Measurements from ENCODE around the gene STX4.
A peak's percentile ranks its signal among the peaks of the same experiment; 100 is the strongest.

The STX4 gene

DNA sequence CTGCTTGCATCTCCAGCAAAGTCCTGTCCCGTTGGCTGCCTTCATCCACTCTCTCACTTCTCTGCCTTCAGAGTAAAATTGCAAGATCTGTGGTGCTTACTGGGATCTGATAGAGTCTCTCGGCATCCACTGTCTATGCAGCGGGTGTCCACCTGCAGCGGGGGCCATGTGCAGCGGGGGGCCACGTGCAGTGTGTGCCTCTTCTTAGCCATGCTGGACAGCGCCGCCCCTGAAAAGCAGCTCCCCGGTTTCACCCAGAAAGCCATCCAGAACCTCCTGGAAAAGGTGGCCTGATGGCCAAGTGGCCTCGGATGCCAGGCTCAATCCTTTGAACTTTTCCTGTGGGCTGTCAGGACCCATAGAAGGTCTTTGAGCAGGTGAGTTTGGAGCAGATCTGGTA is 9.5 kb downstream of the STX4 start:
- ATAC-seq (ENCODE audit: low read depth) (no peak), DNase-seq (ENCODE audit: low spot score) (no peak)
- Histone ChIP-seq H3K27me3 (ENCODE audit: insufficient read depth, poor library complexity, severe bottlenecking) (no peaks in the 10 kb centered on the region), H3K27ac (ENCODE audit: poor library complexity, severe bottlenecking) (no peak overlapping the region), H3K4me3 (ENCODE audit: severe bottlenecking) (no peak overlapping the region), H3K4me1 (ENCODE audit: insufficient read depth, poor library complexity, severe bottlenecking) (no peaks in the 10 kb centered on the region), H3K36me3 (ENCODE audit: low read depth) (peaks cover 9% of the 10 kb centered on the region; the same call in 1 of the 2 replicates), H3K9me3 (ENCODE audit: severe bottlenecking) (no peaks in the 10 kb centered on the region)
- TF ChIP-seq, protein P1, sequence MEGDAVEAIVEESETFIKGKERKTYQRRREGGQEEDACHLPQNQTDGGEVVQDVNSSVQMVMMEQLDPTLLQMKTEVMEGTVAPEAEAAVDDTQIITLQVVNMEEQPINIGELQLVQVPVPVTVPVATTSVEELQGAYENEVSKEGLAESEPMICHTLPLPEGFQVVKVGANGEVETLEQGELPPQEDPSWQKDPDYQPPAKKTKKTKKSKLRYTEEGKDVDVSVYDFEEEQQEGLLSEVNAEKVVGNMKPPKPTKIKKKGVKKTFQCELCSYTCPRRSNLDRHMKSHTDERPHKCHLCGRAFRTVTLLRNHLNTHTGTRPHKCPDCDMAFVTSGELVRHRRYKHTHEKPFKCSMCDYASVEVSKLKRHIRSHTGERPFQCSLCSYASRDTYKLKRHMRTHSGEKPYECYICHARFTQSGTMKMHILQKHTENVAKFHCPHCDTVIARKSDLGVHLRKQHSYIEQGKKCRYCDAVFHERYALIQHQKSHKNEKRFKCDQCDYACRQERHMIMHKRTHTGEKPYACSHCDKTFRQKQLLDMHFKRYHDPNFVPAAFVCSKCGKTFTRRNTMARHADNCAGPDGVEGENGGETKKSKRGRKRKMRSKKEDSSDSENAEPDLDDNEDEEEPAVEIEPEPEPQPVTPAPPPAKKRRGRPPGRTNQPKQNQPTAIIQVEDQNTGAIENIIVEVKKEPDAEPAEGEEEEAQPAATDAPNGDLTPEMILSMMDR (IDR thresholded peaks at IDR 0.05; ENCODE audit: poor library complexity, severe bottlenecking) = no peak

DNA sequence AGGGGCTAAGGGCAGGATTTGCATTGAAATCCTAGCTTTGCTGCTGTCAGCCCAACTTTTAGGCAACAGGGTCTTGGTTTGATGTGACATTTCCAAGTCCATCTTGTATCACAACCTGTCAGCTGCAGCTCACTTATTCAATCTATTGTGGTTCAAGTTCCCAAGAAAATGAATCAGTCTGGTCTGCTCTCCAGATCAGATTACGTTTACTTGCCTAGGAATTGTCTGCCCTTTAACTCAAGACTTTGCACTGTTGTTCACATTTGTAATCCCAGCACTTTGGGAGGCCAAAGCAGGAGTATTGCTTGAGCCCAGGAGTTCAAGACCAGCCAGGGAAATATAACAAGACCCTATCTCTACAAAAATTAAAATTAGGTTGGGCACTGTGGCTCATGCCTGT is 10.0 kb downstream of the STX4 start:
- Histone ChIP-seq H3K4me3 (ENCODE audit: severe bottlenecking) (no peak overlapping the region), H3K9me3 (ENCODE audit: severe bottlenecking) (no peaks in the 10 kb centered on the region), H3K27me3 (ENCODE audit: insufficient read depth, poor library complexity, severe bottlenecking) (no peaks in the 10 kb centered on the region), H3K4me1 (ENCODE audit: insufficient read depth, poor library complexity, severe bottlenecking) (no peaks in the 10 kb centered on the region), H3K36me3 (ENCODE audit: low read depth) (peaks cover 4% of the 10 kb centered on the region; the same call in 1 of the 2 replicates), H3K27ac (ENCODE audit: poor library complexity, severe bottlenecking) (no peak overlapping the region)
- ATAC-seq (ENCODE audit: low read depth) = no peak
- TF ChIP-seq, protein P1 (IDR thresholded peaks at IDR 0.05; ENCODE audit: poor library complexity, severe bottlenecking) = no peak
- no peak for DNase-seq (ENCODE audit: low spot score)

DNA sequence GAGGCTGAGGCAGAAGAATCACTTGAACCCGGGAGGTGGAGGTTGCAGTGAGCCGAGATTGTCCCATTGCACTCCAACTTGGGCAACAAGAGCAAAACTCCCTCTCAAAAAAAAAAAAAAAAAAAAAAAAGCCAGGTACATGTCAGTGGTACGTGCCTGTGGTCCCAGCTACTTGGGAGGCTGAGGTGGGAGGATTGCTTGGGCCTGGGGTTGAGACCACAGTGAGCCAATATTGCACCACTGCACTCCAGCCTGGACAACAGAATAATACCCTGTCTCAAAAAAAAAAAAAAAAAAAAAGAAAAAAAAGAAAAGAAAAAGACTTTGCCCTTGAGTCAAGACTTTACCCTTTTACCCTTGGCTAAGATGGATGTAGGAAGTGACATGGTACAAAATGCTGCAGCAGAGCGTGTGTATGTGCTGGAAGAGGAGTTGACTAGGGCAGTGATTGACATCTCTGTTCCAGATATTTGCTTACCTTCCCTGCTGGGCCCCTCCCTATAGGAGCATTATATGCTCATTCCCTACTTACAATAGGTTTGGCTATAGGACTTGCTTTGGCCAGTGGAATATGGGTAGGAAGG is 10.6 kb downstream of the STX4 start:
- no peak overlapping the region for H3K27ac ChIP-seq (ENCODE audit: poor library complexity, severe bottlenecking)
- 0 out of 2 replicates have a peak, but pooled peaks cover 3% of the 10 kb centered on the region for H3K36me3 ChIP-seq (ENCODE audit: low read depth)
- no peak overlapping the region for H3K4me3 ChIP-seq (ENCODE audit: severe bottlenecking)
- no peaks in the 10 kb centered on the region for H3K4me1 ChIP-seq (ENCODE audit: insufficient read depth, poor library complexity, severe bottlenecking)
- TF ChIP-seq, protein P1 (IDR thresholded peaks at IDR 0.05; ENCODE audit: poor library complexity, severe bottlenecking) = no peak
- ATAC-seq (ENCODE audit: low read depth) (no peak), DNase-seq (ENCODE audit: low spot score) (no peak)
- H3K27me3 ChIP-seq (ENCODE audit: insufficient read depth, poor library complexity, severe bottlenecking) = no peaks in the 10 kb centered on the region
- H3K9me3 ChIP-seq (ENCODE audit: severe bottlenecking) = no peaks in the 10 kb centered on the region

DNA sequence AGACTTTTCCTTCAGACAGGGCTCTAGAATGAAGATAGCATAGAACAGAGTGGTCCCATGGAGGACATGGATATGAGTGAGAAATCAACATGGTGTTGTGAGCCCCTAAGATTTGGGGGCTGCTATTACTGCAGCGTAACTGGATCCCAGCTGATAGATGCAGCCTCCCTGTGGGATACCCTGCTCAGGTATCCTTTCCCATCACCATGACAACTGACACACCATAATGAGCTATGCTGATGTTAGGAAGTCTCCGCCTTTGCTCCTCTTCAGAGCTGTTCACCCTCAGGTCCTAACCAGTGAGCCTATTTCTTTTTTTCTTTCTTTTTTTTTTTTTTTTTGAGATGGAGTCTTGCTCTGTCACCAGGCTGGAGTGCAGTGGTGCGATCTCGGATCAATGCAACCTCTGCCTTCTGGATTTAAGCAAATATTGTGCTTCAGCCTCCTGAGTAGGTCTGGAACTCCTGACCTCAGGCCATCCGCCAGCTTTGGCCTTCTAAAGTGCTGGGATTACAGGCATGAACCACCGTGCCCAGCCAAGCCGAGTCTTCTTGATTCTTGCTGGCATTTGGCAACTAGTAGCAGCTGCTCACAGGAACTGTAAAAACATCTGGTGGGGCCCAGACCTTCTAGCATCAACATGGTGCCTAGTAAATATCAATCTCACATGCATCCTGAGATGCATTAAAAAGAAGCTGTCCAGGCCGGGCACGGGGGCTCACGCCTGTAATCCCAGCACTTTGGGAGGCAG is 17.1 kb downstream of the STX4 start:
- ATAC-seq (ENCODE audit: low read depth) (no peak), DNase-seq (ENCODE audit: low spot score) (no peak)
- no peaks in the 10 kb centered on the region for H3K36me3 ChIP-seq (ENCODE audit: low read depth)
- no peak overlapping the region for H3K27ac ChIP-seq (ENCODE audit: poor library complexity, severe bottlenecking)
- no peaks in the 10 kb centered on the region for H3K9me3 ChIP-seq (ENCODE audit: severe bottlenecking)
- no peak overlapping the region for H3K4me3 ChIP-seq (ENCODE audit: severe bottlenecking)
- H3K27me3 ChIP-seq (ENCODE audit: insufficient read depth, poor library complexity, severe bottlenecking) = no peaks in the 10 kb centered on the region
- peaks cover 12% of the 10 kb centered on the region for H3K4me1 ChIP-seq (ENCODE audit: insufficient read depth, poor library complexity, severe bottlenecking)
- TF ChIP-seq, protein P1 (IDR thresholded peaks at IDR 0.05; ENCODE audit: poor library complexity, severe bottlenecking) = no peak

DNA sequence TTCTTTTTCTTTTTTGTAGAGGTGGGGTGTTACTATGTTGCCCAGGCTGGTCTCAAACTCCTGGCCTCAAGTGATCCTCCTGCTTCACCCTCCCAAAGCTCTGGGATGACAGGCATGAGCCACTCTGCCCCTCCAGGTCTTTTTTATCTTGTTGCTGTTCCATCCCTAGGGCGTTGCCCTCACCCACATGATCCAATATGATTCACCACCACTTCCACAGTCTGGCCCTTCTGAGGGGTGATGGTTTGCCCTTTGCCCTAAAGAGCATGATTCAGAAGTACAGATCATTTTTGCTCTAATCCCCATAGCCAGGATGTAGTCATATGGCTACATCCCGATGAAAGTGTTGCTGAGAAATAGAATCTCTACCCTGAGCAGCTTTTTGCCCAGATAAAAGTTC is 18.8 kb downstream of the STX4 start:
- H3K27ac ChIP-seq (ENCODE audit: poor library complexity, severe bottlenecking) = peak overlapping the region; percentile 76
- no peak overlapping the region for H3K4me3 ChIP-seq (ENCODE audit: severe bottlenecking)
- DNase-seq (ENCODE audit: low spot score) (peak; percentile 80), ATAC-seq (ENCODE audit: low read depth) (peak; percentile 100)
- H3K9me3 ChIP-seq (ENCODE audit: severe bottlenecking) = no peaks in the 10 kb centered on the region
- H3K36me3 ChIP-seq (ENCODE audit: low read depth) = no peaks in the 10 kb centered on the region
- TF ChIP-seq, protein P1 (IDR thresholded peaks at IDR 0.05; ENCODE audit: poor library complexity, severe bottlenecking) = no peak
- peaks cover 12% of the 10 kb centered on the region for H3K4me1 ChIP-seq (ENCODE audit: insufficient read depth, poor library complexity, severe bottlenecking)
- no peaks in the 10 kb centered on the region for H3K27me3 ChIP-seq (ENCODE audit: insufficient read depth, poor library complexity, severe bottlenecking)

Data from RWPE2 (cell line).